ENCODE results near the gene SLC25A29.
"Not testable (repeated sequence)": the region's sequence is repeated elsewhere in the genome, so short reads cannot be mapped to it uniquely, and the experiment has no call there.

SLC25A29 gene

DNA sequence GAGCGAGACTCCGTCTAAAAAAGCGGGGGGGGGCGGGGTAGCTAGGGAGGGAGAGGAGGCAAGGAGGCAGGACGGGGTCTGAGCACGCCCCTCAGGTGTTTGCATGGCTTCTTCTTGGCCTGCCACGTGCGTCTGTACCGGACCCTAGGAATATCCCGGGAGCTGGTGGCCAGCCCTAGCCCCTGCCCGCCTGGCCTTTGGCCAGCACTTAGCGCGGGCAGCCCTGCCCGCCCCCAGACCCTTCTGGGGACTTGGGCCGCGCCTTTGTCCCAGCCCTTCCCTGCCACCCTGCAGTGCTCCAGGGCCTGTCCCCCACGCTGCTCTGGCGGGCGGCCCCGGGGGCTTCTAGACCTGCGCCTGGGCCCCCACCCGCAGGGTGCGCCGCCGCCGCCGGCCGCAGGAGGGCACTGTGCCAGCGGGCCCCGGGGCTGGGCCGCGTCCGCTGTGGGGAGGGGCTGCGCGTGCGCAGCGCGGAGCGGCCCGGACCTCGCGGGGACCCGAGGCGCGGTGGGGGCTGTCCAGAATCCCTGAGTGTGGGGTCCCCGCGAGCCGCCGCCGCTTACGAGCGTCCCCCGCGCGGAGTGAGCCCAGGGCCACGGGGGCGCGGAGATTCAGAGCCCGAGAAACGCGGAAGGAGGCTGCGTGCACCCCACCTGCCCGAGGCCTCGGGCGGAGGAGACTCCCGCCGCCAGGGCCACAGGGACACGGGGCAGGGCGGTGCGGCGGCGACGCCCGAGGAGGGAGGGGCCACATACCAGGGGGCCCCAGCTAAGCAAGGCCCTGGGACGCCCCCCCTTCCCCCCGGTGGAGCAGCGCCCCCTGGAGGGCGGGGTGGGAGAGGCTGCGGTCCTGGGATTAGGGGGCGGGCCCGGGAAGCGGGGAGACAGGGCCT, 21.0 kb downstream of the SLC25A29 start:
- peak overlapping the region; percentile 83 for H3K9ac ChIP-seq (ENCODE audit: insufficient read length, low read depth)
- H3K36me3 ChIP-seq (ENCODE audit: insufficient read depth, insufficient read length, low read length): peaks cover 22% of the 10 kb centered on the region
- H3K27me3 ChIP-seq (ENCODE audit: insufficient read depth, insufficient read length): no peaks in the 10 kb centered on the region
- H3K4me1 ChIP-seq (ENCODE audit: insufficient read depth, insufficient read length): peaks cover 11% of the 10 kb centered on the region
- no peak for TF ChIP-seq SUZ12 (IDR thresholded peaks at IDR 0.05; ENCODE audit: extremely low read depth, insufficient read depth, insufficient read length)
- no peak for TF ChIP-seq YY1 (IDR thresholded peaks at IDR 0.05; ENCODE audit: insufficient read depth, insufficient read length)
- no peak for TF ChIP-seq ZNF274 (IDR thresholded peaks at IDR 0.05; ENCODE audit: low read depth, low read length)
- no peaks in the 10 kb centered on the region for H3K9me3 ChIP-seq (ENCODE audit: insufficient read depth, low read length)
- H3K4me3 ChIP-seq (ENCODE audit: insufficient read length, low read depth): peak overlapping the region; percentile 42
- DNase-seq (ENCODE audit: low read depth, low spot score): no peak

- H3K9ac ChIP-seq (ENCODE audit: insufficient read length, low read depth): peak overlapping the region; percentile 67
- peaks cover 7% of the 10 kb centered on the region for H3K4me1 ChIP-seq (ENCODE audit: insufficient read depth, insufficient read length)
- no peaks in the 10 kb centered on the region for H3K27me3 ChIP-seq (ENCODE audit: insufficient read depth, insufficient read length)
- no peak for TF ChIP-seq ZNF274 (IDR thresholded peaks at IDR 0.05; ENCODE audit: low read depth, low read length)
- no peak for TF ChIP-seq SUZ12 (IDR thresholded peaks at IDR 0.05; ENCODE audit: extremely low read depth, insufficient read depth, insufficient read length)
- no peak for TF ChIP-seq YY1 (IDR thresholded peaks at IDR 0.05; ENCODE audit: insufficient read depth, insufficient read length)
- DNase-seq (ENCODE audit: low read depth, low spot score): no peak
- no peak overlapping the region for H3K4me3 ChIP-seq (ENCODE audit: insufficient read length, low read depth)
- no peaks in the 10 kb centered on the region for H3K9me3 ChIP-seq (ENCODE audit: insufficient read depth, low read length)
- H3K36me3 ChIP-seq (ENCODE audit: insufficient read depth, insufficient read length, low read length): peaks cover 25% of the 10 kb centered on the region
These were observed 22.0 kb downstream of the SLC25A29 start for GRCh38 chr14:100283984-100284881.

GRCh38 chr14:100283436-100283835, 22.8 kb downstream of the SLC25A29 start:
- H3K9ac ChIP-seq (ENCODE audit: insufficient read length, low read depth); H3K4me1 ChIP-seq (ENCODE audit: insufficient read depth, insufficient read length): not testable (repeated sequence)

GRCh38 chr14:100282766-100283419, 23.4 kb downstream of the SLC25A29 start:
- TF ChIP-seq ZNF274 (IDR thresholded peaks at IDR 0.05; ENCODE audit: low read depth, low read length) (no peak), SUZ12 (IDR thresholded peaks at IDR 0.05; ENCODE audit: extremely low read depth, insufficient read depth, insufficient read length) (no peak), YY1 (IDR thresholded peaks at IDR 0.05; ENCODE audit: insufficient read depth, insufficient read length) (no peak)

More at GRCh38 chr14:100283436-100283835, 22.8 kb downstream of the SLC25A29 start:
- H3K4me3 ChIP-seq (ENCODE audit: insufficient read length, low read depth); H3K9me3 ChIP-seq (ENCODE audit: insufficient read depth, low read length); H3K27me3 ChIP-seq (ENCODE audit: insufficient read depth, insufficient read length); DNase-seq (ENCODE audit: low read depth, low spot score): not testable (repeated sequence)
- H3K36me3 ChIP-seq (ENCODE audit: insufficient read depth, insufficient read length, low read length): peaks cover 23% of the 10 kb centered on the region

GRCh38 chr14:100282083-100282350, 24.2 kb downstream of the SLC25A29 start:
- Histone ChIP-seq H3K36me3 (ENCODE audit: insufficient read depth, insufficient read length, low read length) (peaks cover 31% of the 10 kb centered on the region), H3K9me3 (ENCODE audit: insufficient read depth, low read length) (no peaks in the 10 kb centered on the region), H3K4me1 (ENCODE audit: insufficient read depth, insufficient read length) (peaks cover 7% of the 10 kb centered on the region), H3K9ac (ENCODE audit: insufficient read length, low read depth) (no peak overlapping the region), H3K4me3 (ENCODE audit: insufficient read length, low read depth) (no peak overlapping the region), H3K27me3 (ENCODE audit: insufficient read depth, insufficient read length) (no peaks in the 10 kb centered on the region)
- DNase-seq (ENCODE audit: low read depth, low spot score): no peak
- no peak for TF ChIP-seq SUZ12 (IDR thresholded peaks at IDR 0.05; ENCODE audit: extremely low read depth, insufficient read depth, insufficient read length)
- TF ChIP-seq ZNF274 (IDR thresholded peaks at IDR 0.05; ENCODE audit: low read depth, low read length): no peak
- no peak for TF ChIP-seq YY1 (IDR thresholded peaks at IDR 0.05; ENCODE audit: insufficient read depth, insufficient read length)

More at GRCh38 chr14:100282766-100283419, 23.4 kb downstream of the SLC25A29 start:
- no peaks in the 10 kb centered on the region for H3K27me3 ChIP-seq (ENCODE audit: insufficient read depth, insufficient read length)
- H3K9me3 ChIP-seq (ENCODE audit: insufficient read depth, low read length): no peaks in the 10 kb centered on the region
- no peak overlapping the region for H3K4me3 ChIP-seq (ENCODE audit: insufficient read length, low read depth)
- peaks cover 7% of the 10 kb centered on the region for H3K4me1 ChIP-seq (ENCODE audit: insufficient read depth, insufficient read length)
- peaks cover 24% of the 10 kb centered on the region for H3K36me3 ChIP-seq (ENCODE audit: insufficient read depth, insufficient read length, low read length)
- DNase-seq (ENCODE audit: low read depth, low spot score): no peak
- H3K9ac ChIP-seq (ENCODE audit: insufficient read length, low read depth): no peak overlapping the region

DNA sequence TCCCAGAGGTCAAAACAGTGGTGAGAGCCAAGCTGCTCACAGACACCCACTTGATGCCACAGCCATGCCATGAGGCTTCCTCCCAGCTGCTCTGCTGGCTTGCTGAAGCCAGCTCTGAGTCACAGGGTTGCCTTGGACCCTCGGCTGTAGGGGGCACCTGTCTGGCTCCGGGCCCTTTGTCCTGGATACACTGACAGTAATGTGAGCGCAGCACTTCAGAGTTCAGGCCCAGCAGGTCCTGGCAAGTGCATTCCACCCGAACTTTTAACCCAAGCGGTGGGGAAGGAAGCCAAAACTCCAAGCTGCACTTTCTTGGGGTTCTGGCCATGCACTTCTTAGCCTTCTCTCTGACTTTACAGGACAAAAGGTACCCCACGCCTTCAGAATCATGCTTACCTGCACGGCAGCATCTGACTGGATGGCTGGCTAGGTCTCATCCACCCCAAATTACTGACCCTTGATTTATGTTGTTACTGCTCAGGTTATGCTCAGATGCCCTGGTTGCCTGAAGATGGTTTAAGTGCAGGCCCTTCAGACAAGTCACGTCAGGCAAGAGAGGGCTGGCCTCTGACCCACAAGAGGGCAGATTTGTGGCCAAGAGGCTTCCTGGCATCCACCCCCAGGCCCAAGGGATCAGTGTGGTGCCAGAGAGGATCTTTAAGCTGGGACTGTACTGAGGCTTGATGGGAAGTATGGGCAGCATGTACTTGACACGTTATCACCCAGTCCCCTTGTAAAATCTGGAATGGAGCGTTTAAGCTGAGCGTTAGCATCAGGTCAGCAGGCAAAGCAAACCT, 24.8 kb downstream of the SLC25A29 start:
- Histone ChIP-seq H3K9ac (ENCODE audit: insufficient read length, low read depth) (no peak overlapping the region), H3K4me1 (ENCODE audit: insufficient read depth, insufficient read length) (peaks cover 7% of the 10 kb centered on the region), H3K9me3 (ENCODE audit: insufficient read depth, low read length) (no peaks in the 10 kb centered on the region), H3K4me3 (ENCODE audit: insufficient read length, low read depth) (no peak overlapping the region), H3K36me3 (ENCODE audit: insufficient read depth, insufficient read length, low read length) (peaks cover 36% of the 10 kb centered on the region), H3K27me3 (ENCODE audit: insufficient read depth, insufficient read length) (no peaks in the 10 kb centered on the region)
- DNase-seq (ENCODE audit: low read depth, low spot score): no peak
- TF ChIP-seq ZNF274 (IDR thresholded peaks at IDR 0.05; ENCODE audit: low read depth, low read length) (no peak), YY1 (IDR thresholded peaks at IDR 0.05; ENCODE audit: insufficient read depth, insufficient read length) (no peak), SUZ12 (IDR thresholded peaks at IDR 0.05; ENCODE audit: extremely low read depth, insufficient read depth, insufficient read length) (no peak)
